SK-N-SH (cell line): ENCODE results near the gene PLCH1.
"Not testable (repeated sequence)": the region's sequence is repeated elsewhere in the genome, so short reads cannot be mapped to it uniquely, and the experiment has no call there.

Experiments
- EP300 ChIP-seq, 2 experiments: IDR thresholded peaks; 2 replicates each; pipeline versions ENCODE4 v1.4.0 to v1.6.1; 2012; ENCODE audit warnings: borderline replicate concordance in 1 of 2, low read depth in 1 of 2, low read length in 1 of 2
- RFX5 ChIP-seq: IDR thresholded peaks from 2 replicates; pipeline ENCODE4 v1.6.1; 2012; ENCODE audit warnings: mild to moderate bottlenecking, improper control_type of control experiment, low read length

DNA sequence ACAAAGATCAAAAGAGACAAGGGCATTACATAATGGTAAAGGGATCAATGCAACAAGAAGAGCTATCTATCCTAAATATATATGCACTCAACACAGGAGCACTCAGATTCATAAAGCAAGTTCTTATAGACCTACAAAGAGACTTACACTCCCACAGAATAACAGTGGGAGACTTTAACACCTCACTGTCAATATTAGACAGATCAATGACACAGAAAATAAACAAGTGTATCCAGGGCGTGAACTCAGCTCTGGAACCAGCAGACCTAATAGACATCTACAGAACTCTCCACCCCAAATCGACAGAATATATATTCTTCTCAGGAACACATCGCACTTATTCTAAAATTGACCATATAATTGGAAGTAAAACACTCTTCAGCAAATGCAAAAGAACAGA is 122.2 kb downstream of the PLCH1 start:
- TF ChIP-seq RFX5; EP300 (IDR thresholded peaks at IDR 0.05; ENCODE audit: borderline replicate concordance in 1 of 2, low read depth in 1 of 2, low read length in 1 of 2): not testable (repeated sequence)
